IPS DF 4.7 (cell line): Measurements from ENCODE around the gene TMEM163.
"Not testable (repeated sequence)": the region's sequence is repeated elsewhere in the genome, so short reads cannot be mapped to it uniquely, and the experiment has no call there.

Source experiments
- DNase-seq: peaks from one replicate; pipeline ENCODE4 v3.0.0-alpha.2; 2013; ENCODE audit warnings: low spot score; ENCODE audit errors: extremely low read depth

The TMEM163 gene

DNA sequence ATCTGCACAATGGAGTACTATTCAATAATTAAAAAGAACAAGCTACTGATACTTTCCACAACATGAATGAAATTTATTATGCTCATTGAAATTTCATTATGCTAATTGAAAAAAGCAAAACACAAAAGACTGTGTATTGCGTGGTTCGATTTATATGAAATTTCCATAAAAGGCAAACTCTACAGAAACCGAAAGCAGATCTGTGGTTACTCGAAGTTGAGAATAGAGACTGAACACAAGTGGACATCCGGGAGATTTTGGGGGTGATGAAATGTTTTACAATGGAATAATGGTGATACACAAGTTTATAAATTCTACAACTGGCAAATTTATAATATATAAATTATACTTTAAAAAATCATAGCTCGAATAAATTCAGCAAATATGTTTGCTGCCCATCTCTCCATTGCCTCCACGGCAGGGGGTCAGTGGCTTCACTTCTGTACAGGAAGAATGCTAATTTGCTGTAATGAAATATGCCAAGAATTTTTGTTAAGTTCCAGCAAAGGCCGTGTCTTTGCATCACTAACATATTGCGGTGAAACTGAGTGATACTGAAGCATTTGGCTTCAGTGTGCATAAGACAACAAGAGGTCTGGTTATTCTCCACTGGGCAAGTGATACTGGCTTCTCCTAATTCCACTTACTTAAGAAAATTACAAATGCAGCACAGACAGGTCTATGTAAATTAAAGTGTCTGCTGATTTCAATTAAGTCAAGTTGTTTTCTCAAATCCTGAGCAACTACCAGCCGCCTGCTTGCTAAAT lies 96.7 kb downstream of the TMEM163 start:
- no peak for DNase-seq

GRCh38 chr2:134619250-134619649 lies 99.5 kb downstream of the TMEM163 start:
- DNase-seq: no peak

DNA sequence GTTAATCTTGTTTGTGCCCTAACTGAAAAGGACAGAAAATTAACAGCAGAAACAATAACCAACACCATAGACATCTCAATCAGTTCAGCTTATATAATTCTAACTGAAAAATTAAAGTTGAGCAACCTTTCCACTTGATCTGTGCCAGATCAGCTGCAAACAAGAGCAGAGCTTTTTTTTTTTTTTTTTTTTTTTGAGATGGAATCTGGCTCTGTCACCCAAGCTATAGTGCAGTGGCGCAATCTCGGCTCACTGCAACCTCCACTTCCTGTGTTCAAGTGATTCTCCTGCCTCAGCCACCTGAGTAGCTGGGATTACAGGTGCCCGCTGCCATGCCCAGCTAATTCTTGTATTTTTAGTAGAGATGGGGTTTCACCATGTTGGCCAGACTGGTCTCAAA lies 103.3 kb downstream of the TMEM163 start:
- DNase-seq: not testable (repeated sequence)

DNA sequence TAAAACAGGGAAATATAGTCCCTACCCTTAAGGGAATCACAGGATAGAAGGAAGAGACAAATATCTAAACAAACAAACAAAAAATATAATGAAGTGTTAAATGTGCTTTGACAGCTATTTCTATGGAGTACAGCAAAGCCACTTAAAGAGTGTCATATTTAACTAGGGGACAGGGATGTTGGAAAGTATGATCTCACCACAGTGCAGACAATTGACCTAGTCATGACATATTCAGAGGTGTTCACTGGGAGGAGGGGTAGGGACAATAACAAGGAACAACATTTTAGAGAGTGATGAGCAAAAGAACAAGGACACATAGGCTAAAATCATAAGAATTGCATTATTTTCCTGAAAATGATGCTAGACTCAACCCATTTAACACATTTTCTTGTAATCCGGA lies 107.5 kb downstream of the TMEM163 start:
- DNase-seq: no peak

- DNase-seq: no peak
Measured at GRCh38 chr2:134610871-134611270, 107.9 kb downstream of the TMEM163 start.

- DNase-seq: no peak
Measured at GRCh38 chr2:134609924-134610513, 108.8 kb downstream of the TMEM163 start.

GRCh38 chr2:134603966-134604365 lies 114.8 kb downstream of the TMEM163 start:
- no peak for DNase-seq

DNA sequence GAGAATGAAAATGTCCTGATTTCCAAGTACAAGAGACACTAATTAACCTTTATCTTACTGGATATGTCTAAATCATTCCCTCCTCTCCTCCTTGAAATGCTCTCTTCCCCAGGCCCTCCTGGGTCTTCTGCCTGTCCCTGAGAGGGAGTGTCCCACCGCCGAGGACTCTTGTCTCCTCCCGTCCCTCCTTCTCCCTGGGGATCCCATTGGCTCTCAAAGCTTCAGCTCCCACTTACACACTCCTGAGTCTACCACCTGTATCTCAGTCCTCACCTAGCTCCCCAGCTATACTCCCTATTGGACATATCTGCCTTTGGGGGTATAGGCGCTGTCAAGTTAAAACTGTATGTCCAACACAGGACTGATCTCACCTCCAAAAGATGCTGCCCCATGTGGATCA lies 116.1 kb downstream of the TMEM163 start:
- DNase-seq: no peak

GRCh38 chr2:134601264-134601663 lies 117.5 kb downstream of the TMEM163 start:
- no peak for DNase-seq

DNA sequence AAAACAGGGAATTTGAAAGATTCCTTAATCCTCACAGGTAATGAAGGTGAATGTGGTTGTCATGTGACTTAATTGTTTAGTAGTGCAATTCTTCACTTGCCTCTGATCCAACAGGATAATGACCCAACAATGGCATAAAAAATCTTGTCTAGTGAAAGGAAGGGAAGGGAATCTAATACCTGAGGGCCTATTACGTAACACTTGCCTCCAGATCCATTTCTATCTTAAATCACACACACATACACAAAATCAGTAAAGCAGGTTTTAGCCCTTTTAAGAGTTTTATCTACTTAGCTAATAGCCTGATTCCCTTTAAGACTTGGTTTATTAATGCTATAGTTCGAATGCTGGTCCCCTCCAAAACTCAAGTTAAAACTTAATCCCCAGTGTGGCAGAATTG lies 118.6 kb downstream of the TMEM163 start:
- DNase-seq: no peak

DNA sequence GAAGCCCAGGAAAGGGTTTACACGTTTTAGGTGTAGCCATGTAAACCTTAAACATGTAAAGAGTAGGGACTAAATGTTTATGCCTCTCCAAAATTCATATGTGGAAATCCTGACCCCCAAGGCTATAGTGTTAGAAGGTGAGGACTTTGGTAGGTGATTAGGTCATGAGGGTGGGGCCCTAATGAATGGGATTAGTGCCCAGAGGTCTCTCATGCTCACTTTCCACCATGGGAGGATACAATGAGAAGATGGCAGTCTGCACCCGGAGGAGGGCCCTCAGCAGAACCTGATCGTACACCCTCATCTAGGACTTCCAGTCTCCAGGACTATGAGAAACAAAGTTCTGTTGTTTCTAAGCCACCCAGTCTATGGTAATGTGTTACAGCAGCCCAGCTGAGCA lies 119.6 kb downstream of the TMEM163 start:
- no peak for DNase-seq

DNA sequence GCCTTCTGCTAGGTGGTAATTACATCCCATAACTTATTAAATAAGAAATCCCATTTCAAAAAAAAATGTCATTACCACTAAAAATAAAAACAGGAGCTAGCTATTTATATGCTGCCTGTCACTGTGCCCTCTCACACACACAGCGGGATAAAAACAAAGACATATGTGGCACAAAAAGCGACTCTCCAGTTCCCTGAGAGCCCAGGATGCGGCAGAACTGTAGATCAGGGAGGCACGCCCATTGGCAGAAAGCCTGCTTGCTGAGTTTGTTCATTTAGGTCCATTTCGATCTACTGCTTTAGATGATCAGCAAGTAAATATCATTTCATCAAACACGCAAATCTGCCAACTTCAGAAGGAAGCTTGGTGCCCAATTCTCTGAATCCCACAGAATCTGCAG lies 124.4 kb downstream of the TMEM163 start:
- DNase-seq: no peak

DNA sequence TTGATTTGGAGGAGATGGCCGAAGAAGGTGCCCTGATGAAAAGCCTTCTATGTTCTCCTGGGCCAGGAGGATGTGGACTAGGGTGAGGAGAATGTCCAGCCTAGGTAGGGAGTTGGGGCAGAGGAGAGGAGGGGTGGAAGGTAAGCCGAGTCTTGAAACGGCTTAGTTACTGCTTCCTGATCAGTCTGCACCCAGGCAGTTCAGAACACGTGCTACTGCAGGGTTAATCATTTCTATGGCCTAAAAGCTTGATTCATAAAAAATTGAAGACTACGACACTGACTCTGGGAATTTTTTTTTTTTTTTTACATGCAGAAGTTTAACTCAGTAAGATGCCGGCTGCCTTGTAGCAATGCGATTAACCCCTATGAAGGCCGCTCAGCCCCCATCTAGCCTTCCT lies 125.3 kb downstream of the TMEM163 start:
- DNase-seq: no peak

DNA sequence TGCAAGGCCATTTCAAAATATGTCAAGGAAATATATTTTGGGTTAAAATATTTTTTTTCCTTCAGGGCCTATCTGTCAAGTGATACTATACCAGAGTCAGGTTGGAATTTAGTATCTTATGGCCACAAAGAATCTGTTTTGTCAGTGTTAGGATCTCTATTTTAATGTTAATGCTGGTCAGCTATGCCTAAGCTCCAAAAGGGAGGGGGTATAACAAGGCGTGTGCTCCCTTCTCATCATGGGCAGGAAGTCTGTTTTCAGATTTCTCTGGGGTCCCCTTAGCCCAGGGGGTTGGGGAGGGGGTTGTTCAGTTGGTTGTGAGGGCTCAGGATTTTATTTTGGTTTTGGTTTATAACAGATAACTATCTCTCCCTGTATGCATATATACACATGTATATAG lies 126.4 kb downstream of the TMEM163 start:
- DNase-seq: no peak

DNA sequence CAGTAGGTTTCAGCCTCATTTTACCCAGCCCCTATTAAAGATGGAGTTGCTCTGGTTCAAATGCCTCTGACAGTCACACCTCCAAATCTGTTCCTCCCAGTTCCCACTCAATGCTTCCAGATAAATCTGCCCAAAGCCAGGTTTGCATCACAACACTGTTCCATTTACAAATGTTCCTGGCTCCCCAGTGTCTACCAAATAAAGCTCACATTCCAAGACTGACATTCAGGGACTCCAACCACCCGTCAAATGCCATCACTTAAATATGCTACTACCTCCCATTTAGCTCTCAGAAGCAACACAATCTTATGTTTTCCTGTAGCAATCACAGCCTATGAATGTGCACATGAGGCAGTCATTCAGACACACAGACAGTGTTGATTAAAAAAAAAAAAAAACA lies 127.3 kb downstream of the TMEM163 start:
- no peak for DNase-seq

GRCh38 chr2:134590679-134591078 lies 128.1 kb downstream of the TMEM163 start:
- DNase-seq: no peak

- not testable (repeated sequence) for DNase-seq
Measured at GRCh38 chr2:134589171-134590083, 129.4 kb downstream of the TMEM163 start.

GRCh38 chr2:134588556-134588955 lies 130.2 kb downstream of the TMEM163 start:
- no peak for DNase-seq

DNA sequence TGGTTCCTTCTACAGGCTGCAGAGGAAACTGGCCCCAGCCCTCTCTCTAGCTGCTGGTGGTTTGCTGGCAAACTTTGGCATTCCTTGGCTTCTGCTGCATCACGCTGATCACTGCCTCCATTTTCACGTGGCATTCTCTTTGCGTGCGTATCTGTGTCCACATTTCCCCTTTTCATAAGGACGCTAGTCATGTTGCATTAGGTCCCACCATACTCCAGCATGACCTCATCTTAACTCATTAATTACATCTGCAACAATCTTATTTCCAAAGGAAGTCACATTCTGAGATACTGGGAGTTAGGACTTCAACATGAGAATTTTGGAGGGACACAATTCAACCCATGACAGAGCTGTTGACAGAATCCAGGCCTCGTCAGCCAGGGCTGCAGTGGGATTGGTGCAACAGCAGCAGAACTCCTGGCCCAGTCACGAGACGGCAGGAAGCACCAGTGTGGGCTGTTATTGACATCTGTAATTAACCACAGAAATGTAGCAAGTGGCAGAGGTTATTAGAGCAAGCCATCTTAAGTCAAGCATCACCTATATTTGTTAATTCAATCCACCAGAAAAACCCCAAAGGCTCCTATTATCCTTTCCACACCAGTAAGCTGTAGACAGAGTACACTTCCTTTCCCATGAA lies 132.4 kb downstream of the TMEM163 start:
- no peak for DNase-seq

- no peak for DNase-seq
Measured at GRCh38 chr2:134583997-134584520, 134.7 kb downstream of the TMEM163 start.

DNA sequence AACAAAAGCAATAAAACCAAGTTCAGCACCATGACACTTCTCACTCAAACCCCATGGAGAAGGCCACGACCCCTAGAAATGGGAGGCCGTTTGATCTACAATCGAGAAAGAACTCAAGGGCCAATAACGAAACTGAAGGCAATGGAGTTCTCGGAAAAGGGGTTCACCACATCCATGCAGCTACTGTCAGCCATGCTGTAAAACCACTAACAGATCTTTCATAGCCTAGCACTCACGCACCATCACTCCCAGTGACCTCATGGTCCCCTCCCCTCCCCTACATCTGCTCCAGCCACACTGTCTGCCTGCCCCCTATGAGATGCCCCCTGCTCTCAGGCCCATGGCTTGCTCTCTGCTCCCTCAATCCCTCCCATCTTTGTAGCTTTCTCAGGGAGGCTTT lies 135.3 kb downstream of the TMEM163 start:
- no peak for DNase-seq

- DNase-seq: no peak
Measured at GRCh38 chr2:134582547-134582899, 136.3 kb downstream of the TMEM163 start.
